ENCODE measurements around the gene SCN8A. TPM values are rescaled to one million over a fixed set of nuclear protein-coding genes. Genes with fewer than 3 reads are reported as not detected.

SCN8A gene
- total and polyA plus RNA-seq, 9 donors = 0.24 to 1.2 (median 0.63) TPM

DNA sequence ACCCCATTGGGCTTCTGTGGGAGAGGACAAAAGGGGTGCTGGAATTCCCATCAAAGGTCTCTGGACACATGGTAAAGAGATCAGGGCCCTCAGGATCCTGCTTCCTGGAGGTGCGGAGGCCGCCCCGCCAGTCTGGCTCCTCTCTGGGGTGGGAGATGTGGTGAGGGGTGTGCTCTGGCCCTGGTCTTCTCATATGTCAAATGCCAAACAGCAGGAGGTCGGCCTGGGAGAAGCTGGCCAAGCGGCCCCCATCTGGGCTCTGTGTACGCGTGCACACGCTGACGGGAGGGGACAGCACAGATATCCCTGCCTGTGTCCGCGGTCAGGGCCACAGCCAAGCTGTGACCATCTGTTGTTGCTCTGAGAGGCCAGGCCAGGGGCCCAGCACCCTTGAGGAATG, 243.4 kb downstream of the SCN8A start:
- Histone ChIP-seq H3K4me3 (ENCODE audit: low read length) (no peak overlapping the region), H3K36me3 (ENCODE audit: control insufficient read depth, insufficient read depth, low read length) (no peaks in the 10 kb centered on the region), H3K9me3 (replicated peaks; ENCODE audit: control insufficient read depth, low read depth, low read length) (no peaks in the 10 kb centered on the region), H3K27ac (ENCODE audit: low read length) (no peak overlapping the region), H3K27me3 (ENCODE audit: control insufficient read depth, insufficient read depth, low read length) (peaks cover 40% of the 10 kb centered on the region), H3K4me1 (ENCODE audit: control insufficient read depth, insufficient read depth, low read length) (peaks cover 51% of the 10 kb centered on the region)
- WGBS (ENCODE audit: insufficient coverage) = 43% methylated on average over 11 of the region's 11 CpGs
- no peak for DNase-seq

DNA sequence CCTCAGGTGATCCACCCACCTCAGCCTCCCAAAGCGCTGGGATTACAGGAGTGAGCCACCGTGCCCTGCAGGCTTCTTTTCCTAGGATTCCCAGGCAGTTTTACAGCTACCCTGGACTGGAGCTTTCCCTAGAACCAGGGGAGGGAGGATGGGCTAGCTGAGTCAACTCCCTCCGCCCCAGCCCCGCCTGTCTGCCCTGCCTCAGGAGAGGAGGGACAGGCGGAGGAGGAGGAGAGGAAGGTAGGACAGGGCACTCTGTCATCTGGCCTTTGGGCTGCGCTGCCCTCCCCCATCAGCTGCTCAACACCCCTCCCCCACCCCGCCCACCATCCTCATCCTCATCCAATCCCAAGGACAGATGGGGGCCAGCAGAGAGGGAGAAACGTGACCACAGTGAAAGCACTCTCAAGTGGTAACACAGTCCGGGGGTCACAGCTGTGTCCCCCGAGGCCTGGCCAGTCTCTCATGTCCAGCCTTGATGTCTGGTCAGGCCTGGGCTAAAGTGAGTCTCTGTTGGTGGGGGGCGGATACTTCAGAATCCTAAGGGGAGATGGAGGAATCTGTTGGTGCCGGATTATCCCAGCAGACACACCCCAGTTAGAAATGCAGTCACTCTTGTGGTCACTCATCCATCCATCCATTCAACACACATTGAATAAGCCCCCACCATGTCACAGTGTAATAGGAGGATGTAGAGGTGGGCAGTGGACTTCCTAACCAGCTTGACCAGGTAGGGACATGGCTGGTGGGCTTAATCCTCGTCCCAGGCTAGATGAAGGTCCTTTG, 245.2 kb downstream of the SCN8A start:
- Histone ChIP-seq H3K27ac (ENCODE audit: low read length) (no peak overlapping the region), H3K4me1 (ENCODE audit: control insufficient read depth, insufficient read depth, low read length) (peaks cover 56% of the 10 kb centered on the region), H3K36me3 (ENCODE audit: control insufficient read depth, insufficient read depth, low read length) (no peaks in the 10 kb centered on the region), H3K4me3 (ENCODE audit: low read length) (no peak overlapping the region), H3K27me3 (ENCODE audit: control insufficient read depth, insufficient read depth, low read length) (peaks cover 37% of the 10 kb centered on the region), H3K9me3 (replicated peaks; ENCODE audit: control insufficient read depth, low read depth, low read length) (no peaks in the 10 kb centered on the region)
- no peak for DNase-seq
- 37% methylated on average over 3 of the region's 13 CpGs for WGBS (ENCODE audit: insufficient coverage)

DNA sequence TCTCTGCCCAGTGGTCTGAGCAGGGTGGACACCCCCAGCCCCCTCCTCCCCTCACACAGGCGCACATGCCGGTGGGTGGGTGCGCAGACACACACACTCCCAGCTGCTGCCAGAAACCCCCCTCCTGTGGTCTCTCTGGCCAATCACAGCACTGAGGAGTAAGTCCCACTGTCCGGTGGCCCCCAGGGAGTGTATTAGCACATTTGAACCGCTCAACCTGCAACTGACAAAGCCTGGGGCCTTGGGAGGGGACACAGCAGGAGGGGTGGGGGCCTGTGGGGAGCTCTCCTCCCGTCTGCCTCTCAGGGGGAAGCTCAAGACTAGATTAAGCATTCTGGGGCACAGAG, 245.8 kb downstream of the SCN8A start:
- H3K4me3 ChIP-seq (ENCODE audit: low read length) = no peak overlapping the region
- no peaks in the 10 kb centered on the region for H3K36me3 ChIP-seq (ENCODE audit: control insufficient read depth, insufficient read depth, low read length)
- no CpG with 5 or more reads among the region's 6 CpGs for WGBS (ENCODE audit: insufficient coverage)
- H3K27ac ChIP-seq (ENCODE audit: low read length) = no peak overlapping the region
- no peak for DNase-seq
- peaks cover 36% of the 10 kb centered on the region for H3K27me3 ChIP-seq (ENCODE audit: control insufficient read depth, insufficient read depth, low read length)
- H3K9me3 ChIP-seq (replicated peaks; ENCODE audit: control insufficient read depth, low read depth, low read length) = no peaks in the 10 kb centered on the region
- peaks cover 57% of the 10 kb centered on the region for H3K4me1 ChIP-seq (ENCODE audit: control insufficient read depth, insufficient read depth, low read length)

DNA sequence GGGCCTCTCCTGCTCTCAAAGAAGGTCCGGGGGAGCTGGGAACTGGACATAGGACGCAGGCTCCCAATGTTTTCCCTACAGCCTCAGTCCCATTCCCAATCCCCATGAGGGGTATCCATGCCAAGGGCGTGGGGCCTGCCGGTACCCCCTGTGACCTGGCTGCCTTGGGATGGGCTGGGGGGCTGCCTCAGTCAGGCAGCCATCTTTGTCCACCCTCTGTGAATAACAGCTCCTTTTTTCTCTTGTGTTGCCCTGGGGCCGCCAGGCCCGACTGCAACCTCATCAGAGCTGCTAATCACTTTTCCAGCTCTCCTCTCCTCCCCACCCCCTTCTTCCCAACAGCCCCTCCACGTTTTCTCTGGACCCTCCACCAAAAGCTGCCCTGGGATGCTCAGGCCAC, 246.3 kb downstream of the SCN8A start:
- 22% methylated on average over 5 of the region's 7 CpGs for WGBS (ENCODE audit: insufficient coverage)
- Histone ChIP-seq H3K9me3 (replicated peaks; ENCODE audit: control insufficient read depth, low read depth, low read length) (no peaks in the 10 kb centered on the region), H3K36me3 (ENCODE audit: control insufficient read depth, insufficient read depth, low read length) (no peaks in the 10 kb centered on the region)

DNA sequence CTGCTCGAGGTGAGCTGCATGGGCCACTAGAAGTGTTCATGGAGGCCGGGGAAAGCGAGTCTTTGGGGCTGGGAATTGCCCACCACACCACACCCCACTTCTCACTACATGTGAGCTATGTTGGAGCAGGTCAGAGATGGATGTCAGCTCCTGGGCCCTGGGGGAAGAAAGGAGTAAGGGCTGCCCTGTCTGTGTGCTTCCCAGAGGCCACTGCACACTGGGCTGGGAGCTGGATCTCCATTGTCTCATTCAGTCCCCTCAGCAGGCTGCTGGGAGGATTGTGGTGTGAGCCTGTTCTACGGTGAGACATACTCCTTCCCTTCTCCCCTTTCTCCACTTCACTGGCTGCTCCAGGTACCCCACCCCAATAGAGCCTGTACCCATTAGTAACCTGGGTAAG, 247.0 kb downstream of the SCN8A start:
- Histone ChIP-seq H3K27ac (ENCODE audit: low read length) (no peak overlapping the region), H3K36me3 (ENCODE audit: control insufficient read depth, insufficient read depth, low read length) (no peaks in the 10 kb centered on the region), H3K4me3 (ENCODE audit: low read length) (no peak overlapping the region), H3K4me1 (ENCODE audit: control insufficient read depth, insufficient read depth, low read length) (peaks cover 59% of the 10 kb centered on the region), H3K9me3 (replicated peaks; ENCODE audit: control insufficient read depth, low read depth, low read length) (no peaks in the 10 kb centered on the region), H3K27me3 (ENCODE audit: control insufficient read depth, insufficient read depth, low read length) (peaks cover 32% of the 10 kb centered on the region)
- WGBS (ENCODE audit: insufficient coverage) = no CpG with 5 or more reads among the region's 4 CpGs
- no peak for DNase-seq

More for the DNA sequence above, 246.3 kb downstream of the SCN8A start:
- no peak overlapping the region for H3K27ac ChIP-seq (ENCODE audit: low read length)
- peaks cover 61% of the 10 kb centered on the region for H3K4me1 ChIP-seq (ENCODE audit: control insufficient read depth, insufficient read depth, low read length)
- no peak for DNase-seq
- H3K4me3 ChIP-seq (ENCODE audit: low read length) = no peak overlapping the region
- peaks cover 37% of the 10 kb centered on the region for H3K27me3 ChIP-seq (ENCODE audit: control insufficient read depth, insufficient read depth, low read length)

DNA sequence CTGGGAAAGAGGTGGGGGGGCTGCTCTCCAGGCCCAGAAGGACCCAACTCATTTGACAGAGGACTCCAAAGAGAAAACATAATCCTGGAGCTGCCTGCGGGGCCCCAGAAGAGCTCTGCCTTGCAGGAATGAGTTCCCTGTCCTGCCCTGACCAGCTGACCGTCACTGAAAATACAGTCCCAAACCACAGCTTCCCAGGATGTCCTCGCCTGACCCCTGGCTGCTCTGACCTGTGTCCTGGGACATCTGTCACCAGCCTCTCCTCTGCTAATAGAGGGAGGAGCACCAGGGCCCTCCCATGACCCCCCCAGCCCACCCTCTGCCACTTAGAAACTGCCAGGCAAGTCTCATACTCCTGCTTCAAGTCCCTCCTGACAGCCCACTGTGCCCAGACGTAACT, 247.7 kb downstream of the SCN8A start:
- Histone ChIP-seq H3K4me1 (ENCODE audit: control insufficient read depth, insufficient read depth, low read length) (peaks cover 53% of the 10 kb centered on the region), H3K27ac (ENCODE audit: low read length) (no peak overlapping the region), H3K27me3 (ENCODE audit: control insufficient read depth, insufficient read depth, low read length) (peaks cover 36% of the 10 kb centered on the region), H3K4me3 (ENCODE audit: low read length) (no peak overlapping the region), H3K9me3 (replicated peaks; ENCODE audit: control insufficient read depth, low read depth, low read length) (no peaks in the 10 kb centered on the region), H3K36me3 (ENCODE audit: control insufficient read depth, insufficient read depth, low read length) (no peaks in the 10 kb centered on the region)
- DNase-seq = no peak
- WGBS (ENCODE audit: insufficient coverage) = 49% methylated on average over 3 of the region's 4 CpGs

DNA sequence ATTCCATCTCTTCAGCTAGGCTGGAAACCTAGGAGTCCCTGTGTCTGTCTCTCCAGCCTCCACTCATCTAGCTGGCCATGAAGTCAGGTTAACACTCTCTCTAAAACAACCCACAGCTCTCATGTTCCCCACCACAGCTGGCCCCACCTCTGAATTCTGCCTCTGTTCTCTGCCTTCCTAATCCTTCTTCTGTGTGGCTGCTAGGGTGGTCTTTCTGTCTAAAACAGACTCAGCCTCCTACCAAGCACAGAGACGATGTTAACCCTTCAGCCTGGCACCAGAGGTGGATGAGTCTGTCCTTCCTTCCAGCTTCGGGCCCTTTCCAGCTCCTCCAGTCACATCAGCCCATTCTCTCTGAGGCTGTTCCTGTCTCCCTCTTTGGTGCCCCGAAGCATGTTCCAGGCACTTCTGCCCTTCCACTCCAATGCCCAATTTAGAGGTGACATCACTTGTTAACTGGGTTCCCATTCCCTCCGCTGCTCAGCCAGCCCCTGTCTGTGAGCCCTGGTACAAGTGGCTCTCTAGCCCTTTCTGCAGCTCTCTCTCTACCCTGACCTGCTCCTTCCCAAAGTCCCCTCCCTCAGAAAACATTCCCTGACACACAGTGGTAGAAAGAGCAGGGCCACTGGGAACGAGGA, 248.4 kb downstream of the SCN8A start:
- Histone ChIP-seq H3K27ac (ENCODE audit: low read length) (no peak overlapping the region), H3K4me3 (ENCODE audit: low read length) (no peak overlapping the region), H3K9me3 (replicated peaks; ENCODE audit: control insufficient read depth, low read depth, low read length) (no peaks in the 10 kb centered on the region), H3K36me3 (ENCODE audit: control insufficient read depth, insufficient read depth, low read length) (no peaks in the 10 kb centered on the region), H3K4me1 (ENCODE audit: control insufficient read depth, insufficient read depth, low read length) (peaks cover 49% of the 10 kb centered on the region), H3K27me3 (ENCODE audit: control insufficient read depth, insufficient read depth, low read length) (peaks cover 32% of the 10 kb centered on the region)
- no peak for DNase-seq
- 59% methylated on average over 5 of the region's 5 CpGs for WGBS (ENCODE audit: insufficient coverage)

DNA sequence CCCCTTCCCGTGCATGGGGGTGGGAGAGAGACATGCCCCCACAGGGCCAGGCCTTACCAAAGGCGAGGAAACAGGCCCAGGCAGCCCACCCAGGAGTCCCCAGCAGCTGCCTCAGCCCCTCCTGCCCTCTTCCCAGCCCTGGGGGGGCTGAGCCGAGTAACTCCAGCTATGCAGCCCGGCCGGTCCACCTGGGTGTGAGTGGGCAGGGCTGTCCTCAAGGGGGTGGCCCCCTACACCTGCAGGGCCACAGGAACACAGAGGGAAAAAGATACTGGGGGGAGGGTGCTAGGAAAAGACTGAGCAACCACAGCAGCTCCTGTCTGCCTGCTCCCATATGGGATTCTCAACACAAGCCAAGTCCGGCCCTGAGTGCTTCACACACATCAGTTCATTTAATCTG, 249.9 kb downstream of the SCN8A start:
- H3K4me1 ChIP-seq (ENCODE audit: control insufficient read depth, insufficient read depth, low read length) = peaks cover 49% of the 10 kb centered on the region
- WGBS (ENCODE audit: insufficient coverage) = no CpG with 5 or more reads among the region's 6 CpGs

DNA sequence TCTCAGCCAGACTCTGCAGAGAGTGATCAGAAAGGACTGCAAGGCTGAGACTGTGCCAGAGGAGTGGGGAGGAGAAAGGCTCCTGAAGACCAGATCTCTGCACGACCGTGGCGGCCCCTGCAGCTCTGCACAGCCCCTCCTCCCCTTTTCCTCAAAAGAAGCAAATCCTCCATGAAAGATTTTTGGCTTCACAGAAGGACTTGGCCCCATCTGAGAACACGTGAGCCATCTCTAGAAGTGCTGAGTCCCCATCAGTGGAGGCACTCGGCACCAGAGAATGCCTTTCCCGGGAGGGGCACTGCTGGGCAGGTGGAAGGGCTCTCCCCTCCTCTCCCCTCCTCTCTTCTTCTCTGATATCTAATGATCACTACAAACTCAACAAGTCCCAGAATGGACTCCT, 250.7 kb downstream of the SCN8A start:
- peak; percentile 81 for DNase-seq
- Histone ChIP-seq H3K36me3 (ENCODE audit: control insufficient read depth, insufficient read depth, low read length) (no peaks in the 10 kb centered on the region), H3K27ac (ENCODE audit: low read length) (no peak overlapping the region), H3K4me3 (ENCODE audit: low read length) (no peak overlapping the region), H3K4me1 (ENCODE audit: control insufficient read depth, insufficient read depth, low read length) (peaks cover 50% of the 10 kb centered on the region), H3K9me3 (replicated peaks; ENCODE audit: control insufficient read depth, low read depth, low read length) (no peaks in the 10 kb centered on the region), H3K27me3 (ENCODE audit: control insufficient read depth, insufficient read depth, low read length) (peaks cover 45% of the 10 kb centered on the region)
- 13% methylated on average over 3 of the region's 6 CpGs for whole genome bisulfite sequencing (ENCODE audit: insufficient coverage)

More for the DNA sequence above, 249.9 kb downstream of the SCN8A start:
- Histone ChIP-seq H3K36me3 (ENCODE audit: control insufficient read depth, insufficient read depth, low read length) (no peaks in the 10 kb centered on the region), H3K9me3 (replicated peaks; ENCODE audit: control insufficient read depth, low read depth, low read length) (no peaks in the 10 kb centered on the region), H3K27me3 (ENCODE audit: control insufficient read depth, insufficient read depth, low read length) (peaks cover 40% of the 10 kb centered on the region), H3K4me3 (ENCODE audit: low read length) (no peak overlapping the region), H3K27ac (ENCODE audit: low read length) (no peak overlapping the region)
- DNase-seq = no peak

DNA sequence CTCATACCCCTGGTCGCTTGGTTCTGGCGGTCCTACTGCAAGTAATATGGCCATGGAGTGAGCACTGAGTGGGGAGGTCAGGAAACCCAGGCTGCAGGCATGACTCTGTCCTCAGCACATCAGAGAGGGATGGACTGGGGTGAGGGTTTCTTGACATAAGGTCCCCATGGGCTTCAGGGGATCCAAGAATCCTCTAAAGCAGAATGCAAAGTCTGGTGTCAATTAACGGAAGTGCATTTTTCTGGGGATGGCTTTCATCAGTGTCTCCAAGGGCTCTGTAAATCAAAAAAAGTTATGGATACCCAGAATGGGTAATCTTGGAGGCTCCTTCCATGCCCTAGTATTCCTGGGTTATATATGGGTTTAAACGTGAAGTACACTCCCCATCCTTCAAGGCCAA, 253.8 kb downstream of the SCN8A start:
- 73% methylated on average over 3 of the region's 4 CpGs for WGBS (ENCODE audit: insufficient coverage)
- DNase-seq = no peak
- Histone ChIP-seq H3K27ac (ENCODE audit: low read length) (no peak overlapping the region), H3K27me3 (ENCODE audit: control insufficient read depth, insufficient read depth, low read length) (peaks cover 55% of the 10 kb centered on the region), H3K4me1 (ENCODE audit: control insufficient read depth, insufficient read depth, low read length) (peaks cover 42% of the 10 kb centered on the region), H3K9me3 (replicated peaks; ENCODE audit: control insufficient read depth, low read depth, low read length) (no peaks in the 10 kb centered on the region), H3K4me3 (ENCODE audit: low read length) (no peak overlapping the region), H3K36me3 (ENCODE audit: control insufficient read depth, insufficient read depth, low read length) (no peaks in the 10 kb centered on the region)

Data from muscle of leg (tissue), 11 donors.